H1 (cell line): Measurements from ENCODE around the gene SHC3. TPM values are rescaled to one million over a fixed set of nuclear protein-coding genes. Genes with fewer than 3 reads are reported as not detected.

Experiments used
- CBX8 ChIP-seq: fragments of 300-800, 300-1000 bp; sonication (generic); IDR thresholded peaks from 2 replicates; pipeline ENCODE4 v1.7.1; 2016; ENCODE audit warnings: low read depth, low read length, borderline replicate concordance
- CHD7 ChIP-seq: fragments of 300-600 bp; sonication (generic); IDR thresholded peaks from 2 replicates; pipeline ENCODE4 v1.7.1; 2012; ENCODE audit warnings: low read length, moderate library complexity, mild to moderate bottlenecking, inconsistent platforms; ENCODE audit not compliant: insufficient replicate concordance
- JUN ChIP-seq: IDR thresholded peaks from 2 replicates; pipeline ENCODE4 v1.6.1; 2011; ENCODE audit warnings: low read depth, mild to moderate bottlenecking, improper control_type of control experiment, low read length
- KDM1A ChIP-seq: fragments of 200-600, 300-600 bp; sonication (generic); IDR thresholded peaks from 2 replicates; pipeline ENCODE4 v1.7.1; 2016; ENCODE audit warnings: mild to moderate bottlenecking, low read length, borderline replicate concordance
- TAF7 ChIP-seq: optimal IDR thresholded peaks from 2 replicates; pipeline ENCODE3; 2011; ENCODE audit warnings: low read depth, mild to moderate bottlenecking, inconsistent platforms, low read length, moderate library complexity, borderline replicate concordance
- TEAD4 ChIP-seq: IDR thresholded peaks from 2 replicates; pipeline ENCODE4 v1.6.1; 2012; ENCODE audit warnings: low read depth, low read length, inconsistent platforms, mixed read lengths
- polyA plus RNA-seq, 7 experiments: library from polyadenylated mRNA; depleted of rRNA in 3 of 7; stranded (reverse) in 5 of 7; unstranded in 2 of 7; fragments of >200 nt in 5 of 7; fragments of 200-250 nt in 2 of 7; gene quantifications; 1 replicate in 5 of 7; 2 replicates in 1 of 7; 4 replicates in 1 of 7; pipeline versions ENCODE4 v1.2.1 to v1.2.3, GENCODE V29; 2011 to 2013; ENCODE audit warnings: missing spikeins in 2 of 7, mixed read lengths in 2 of 7
- total RNA-seq: library from RNA; stranded (reverse); fragmentation: NEBNext Ultra II Directional; extraction: Animal tissue kit (Norgen Biotek cat#: 25700); gene quantifications from 2 replicates; pipeline ENCODE4 v1.2.1, GENCODE V29; 2021
- TF ChIP-seq, protein P1 (sequence below), 3 experiments: IDR thresholded peaks; 1 replicate in 2 of 3; 2 replicates in 1 of 3; pipeline versions ENCODE4 v1.5.1 to v1.6.1; 2011; ENCODE audit warnings: low read length in 3 of 3, mild to moderate bottlenecking in 3 of 3, inconsistent platforms in 2 of 3, low read depth in 1 of 3, moderate library complexity in 1 of 3; ENCODE audit not compliant: insufficient read depth in 1 of 3; ENCODE audit errors: control extremely low read depth in 1 of 3

Gene SHC3
- total and polyA plus RNA-seq, 2 of the 8 experiments (the other 6 are each of a cell fraction or from before 2014, with no cell fraction given): 1.4 to 7.1 TPM

DNA sequence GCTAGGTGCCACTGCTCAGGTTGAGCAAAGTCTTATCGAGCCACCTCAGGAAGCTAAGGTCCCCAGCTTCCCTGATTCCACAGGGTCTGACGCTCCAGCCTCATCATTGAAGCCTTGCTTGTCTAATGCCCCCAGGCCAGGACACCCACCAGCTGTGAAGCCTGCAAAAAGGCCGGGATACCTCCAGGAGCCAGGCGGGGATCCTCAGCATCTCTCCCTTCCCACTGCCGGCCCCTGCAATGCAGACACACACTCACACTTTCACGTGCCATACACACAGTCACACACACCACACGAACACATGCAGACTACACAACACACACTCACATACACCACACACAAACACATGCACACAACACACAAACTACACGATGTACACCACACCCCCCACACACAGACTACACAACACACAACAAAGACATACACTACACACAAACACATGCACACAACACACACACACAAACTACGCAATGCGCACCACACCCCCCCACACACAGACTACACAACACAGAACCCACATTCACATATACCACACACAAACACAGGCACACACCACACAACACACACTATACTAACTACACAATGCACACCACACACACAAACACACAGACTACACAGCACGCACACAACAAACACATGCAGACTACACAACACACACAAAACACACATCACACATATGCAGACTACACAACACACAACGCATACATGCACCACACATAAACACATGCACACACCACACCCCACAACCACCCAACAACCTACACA lies 205.2 kb downstream of the SHC3 start (continued):
- TF ChIP-seq TEAD4 (no peak), CHD7 (no peak), CBX8 (no peak), TAF7 (no peak), KDM1A (no peak), JUN (no peak)
- TF ChIP-seq, protein P1, sequence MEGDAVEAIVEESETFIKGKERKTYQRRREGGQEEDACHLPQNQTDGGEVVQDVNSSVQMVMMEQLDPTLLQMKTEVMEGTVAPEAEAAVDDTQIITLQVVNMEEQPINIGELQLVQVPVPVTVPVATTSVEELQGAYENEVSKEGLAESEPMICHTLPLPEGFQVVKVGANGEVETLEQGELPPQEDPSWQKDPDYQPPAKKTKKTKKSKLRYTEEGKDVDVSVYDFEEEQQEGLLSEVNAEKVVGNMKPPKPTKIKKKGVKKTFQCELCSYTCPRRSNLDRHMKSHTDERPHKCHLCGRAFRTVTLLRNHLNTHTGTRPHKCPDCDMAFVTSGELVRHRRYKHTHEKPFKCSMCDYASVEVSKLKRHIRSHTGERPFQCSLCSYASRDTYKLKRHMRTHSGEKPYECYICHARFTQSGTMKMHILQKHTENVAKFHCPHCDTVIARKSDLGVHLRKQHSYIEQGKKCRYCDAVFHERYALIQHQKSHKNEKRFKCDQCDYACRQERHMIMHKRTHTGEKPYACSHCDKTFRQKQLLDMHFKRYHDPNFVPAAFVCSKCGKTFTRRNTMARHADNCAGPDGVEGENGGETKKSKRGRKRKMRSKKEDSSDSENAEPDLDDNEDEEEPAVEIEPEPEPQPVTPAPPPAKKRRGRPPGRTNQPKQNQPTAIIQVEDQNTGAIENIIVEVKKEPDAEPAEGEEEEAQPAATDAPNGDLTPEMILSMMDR (IDR thresholded peaks at IDR 0.05; ENCODE audit: control extremely low read depth in 1 of 3, insufficient read depth in 1 of 3, low read depth in 1 of 3, low read length in 3 of 3): no peak
- TF ChIP-seq, all 59 proteins: peak for 0
